NCI-H2171 treated with DMSO at 0.1 percent for 48 hours (cell line): Measurements from ENCODE around the gene TBCB.
"Not testable (repeated sequence)": the region's sequence is repeated elsewhere in the genome, so short reads cannot be mapped to it uniquely, and the experiment has no call there.

Experiments
- DNase-seq: peaks from one replicate; lab custom pipeline; 2025; lab: John Stamatoyannopoulos, UW

The TBCB gene

DNA sequence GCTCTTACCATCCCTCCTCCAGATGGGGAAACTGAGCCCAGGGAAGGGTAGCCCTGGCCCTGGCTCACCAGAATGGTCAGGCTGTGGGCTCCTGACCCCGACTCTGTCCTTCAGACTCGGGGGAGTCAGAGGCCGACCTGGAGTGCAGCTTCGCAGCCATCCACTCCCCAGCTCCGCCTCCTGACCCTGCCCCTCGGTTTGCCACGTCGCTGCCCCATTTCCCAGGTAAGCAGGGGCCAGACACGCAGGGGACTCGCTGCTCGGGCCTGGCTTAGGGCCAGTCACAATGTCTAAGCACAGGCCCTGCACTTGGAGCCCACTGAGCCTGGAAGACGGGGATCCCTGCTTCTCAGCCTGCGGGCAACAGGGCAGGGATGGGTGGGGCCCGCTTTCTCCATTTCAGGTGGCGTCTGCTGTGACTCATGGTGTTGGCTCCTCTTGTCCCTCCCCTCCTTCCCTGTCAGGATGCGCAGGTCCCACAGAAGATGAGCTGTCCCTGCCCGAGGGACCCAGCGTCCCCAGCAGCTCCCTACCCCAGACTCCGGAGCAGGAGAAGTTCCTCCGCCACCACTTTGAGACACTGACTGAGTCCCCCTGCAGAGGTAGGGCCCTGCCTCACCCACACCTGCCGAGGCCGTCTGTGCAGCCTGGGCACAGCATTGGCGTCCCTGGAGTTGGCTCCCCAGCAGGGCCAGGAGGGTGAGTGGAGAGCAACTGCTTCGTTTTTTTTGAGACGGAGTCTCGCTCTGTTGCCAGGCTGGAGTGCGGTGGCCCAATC is 13.5 kb upstream of the TBCB start:
- DNase-seq = no peak

DNA sequence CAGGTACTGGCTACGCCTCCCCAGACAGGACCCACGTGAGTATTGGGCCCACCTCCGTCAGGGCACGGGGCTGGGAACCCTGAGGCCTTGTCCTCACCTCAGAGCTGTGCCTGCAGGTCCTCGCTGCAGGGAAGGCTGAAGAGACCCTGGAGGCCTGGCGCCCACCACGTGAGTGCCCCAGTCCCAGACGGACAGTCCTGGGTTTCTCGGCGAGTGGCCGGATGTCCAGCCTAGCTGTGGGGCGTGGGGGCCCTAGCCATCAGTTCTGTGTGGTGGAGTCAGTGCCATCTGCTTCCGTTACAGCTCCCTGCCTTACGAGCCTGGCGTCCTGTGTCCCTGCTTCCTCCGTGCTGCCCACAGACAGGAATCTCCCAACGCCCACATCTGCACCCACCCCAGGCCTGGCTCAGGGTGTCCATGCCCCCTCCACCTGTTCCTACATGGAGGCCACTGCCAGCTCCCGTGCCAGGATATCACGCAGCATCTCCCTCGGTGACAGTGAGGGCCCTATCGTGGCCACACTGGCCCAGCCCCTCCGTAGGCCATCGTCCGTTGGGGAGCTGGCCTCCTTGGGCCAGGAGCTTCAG is 12.1 kb upstream of the TBCB start:
- DNase-seq = no peak

DNA sequence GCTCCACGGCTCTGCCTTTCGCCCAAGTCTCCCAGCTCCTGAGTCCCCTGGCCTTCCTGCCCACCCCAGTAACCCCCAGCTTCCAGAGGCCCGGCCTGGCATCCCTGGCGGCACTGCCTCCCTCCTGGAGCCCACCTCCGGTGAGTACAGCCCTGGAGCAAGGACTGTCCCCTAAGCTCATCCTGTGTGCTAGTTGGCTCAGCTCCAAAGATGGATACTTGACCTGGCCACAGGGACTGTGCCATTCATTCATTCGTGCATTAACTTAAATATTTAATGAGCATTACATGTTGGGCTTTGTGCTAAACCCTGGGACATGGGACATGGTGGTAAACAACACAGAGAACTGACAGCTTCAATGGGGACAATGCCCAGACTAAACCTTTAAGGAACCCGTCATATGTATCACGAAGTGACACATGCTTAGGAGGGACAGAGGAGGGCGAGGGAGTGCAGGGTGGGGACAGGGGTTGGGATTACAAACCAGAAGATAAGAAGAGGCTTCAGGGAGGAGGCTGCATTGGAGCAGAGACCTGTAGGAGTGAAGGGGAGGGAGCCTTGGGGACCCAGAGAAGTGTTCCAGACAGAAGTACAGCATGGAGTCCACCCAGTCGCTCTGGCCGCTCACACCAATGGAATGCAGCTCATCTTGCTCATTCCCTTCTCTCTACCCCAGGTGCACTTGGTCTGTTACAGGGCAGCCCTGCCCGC is 11.3 kb upstream of the TBCB start:
- DNase-seq = no peak

DNA sequence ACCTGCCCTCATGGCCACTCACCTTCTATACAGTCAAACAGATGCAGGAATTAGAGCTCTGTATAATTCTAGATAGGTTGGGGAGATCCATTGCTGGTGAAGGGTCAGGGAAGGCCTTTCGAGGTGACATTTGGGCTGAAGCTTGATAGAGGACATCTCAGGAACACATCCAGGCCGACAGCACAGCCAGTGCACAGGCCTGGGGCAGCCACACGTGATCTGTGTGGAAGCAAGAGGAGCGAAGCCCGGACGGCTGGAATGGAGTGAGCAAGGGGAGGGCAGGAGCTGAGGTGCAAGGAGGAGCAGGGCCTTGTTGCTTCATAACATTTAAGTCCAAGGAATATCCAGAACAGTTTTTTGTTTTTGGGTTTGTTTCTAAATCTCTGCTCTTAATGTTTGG is 8.8 kb upstream of the TBCB start:
- no peak for DNase-seq

DNA sequence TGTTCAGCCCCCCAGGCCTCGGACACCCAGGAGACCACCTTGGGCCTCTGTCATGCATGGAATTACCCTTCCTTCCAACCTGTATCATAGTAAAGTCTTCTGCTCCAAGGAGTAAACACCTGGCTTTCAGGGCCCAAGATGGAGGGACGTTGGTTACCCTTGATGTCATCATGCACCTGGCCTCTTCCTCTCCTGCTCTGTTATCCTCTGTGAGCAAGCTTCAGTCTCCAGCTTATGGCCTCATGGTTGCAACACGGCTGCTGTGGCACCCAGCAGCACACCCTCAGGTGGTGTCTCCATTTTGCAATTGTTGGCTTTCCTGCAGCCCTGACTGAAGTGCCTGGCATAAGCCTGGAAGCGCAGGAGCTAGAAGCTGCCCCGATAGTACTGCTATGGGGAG is 8.3 kb upstream of the TBCB start:
- no peak for DNase-seq

DNA sequence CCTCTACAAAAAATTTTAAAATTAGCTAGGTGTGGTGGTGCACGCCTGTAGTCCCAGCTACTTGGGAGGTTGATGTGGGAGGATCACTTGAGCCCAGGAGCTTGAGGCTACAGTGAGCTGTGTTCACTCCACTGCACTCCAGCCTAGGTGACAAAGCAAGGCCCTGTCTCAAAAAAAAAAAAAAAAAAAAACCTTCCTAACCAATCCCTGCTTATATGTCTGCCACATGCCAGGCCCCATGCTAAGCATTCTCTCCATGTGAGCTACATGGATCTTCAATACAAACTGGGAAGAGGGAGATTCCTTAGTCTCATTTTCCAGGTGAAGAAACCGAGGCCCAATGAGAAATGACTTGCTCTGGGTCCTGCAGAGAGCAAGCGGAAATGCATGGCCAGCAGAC is 6.6 kb upstream of the TBCB start:
- DNase-seq = no peak

DNA sequence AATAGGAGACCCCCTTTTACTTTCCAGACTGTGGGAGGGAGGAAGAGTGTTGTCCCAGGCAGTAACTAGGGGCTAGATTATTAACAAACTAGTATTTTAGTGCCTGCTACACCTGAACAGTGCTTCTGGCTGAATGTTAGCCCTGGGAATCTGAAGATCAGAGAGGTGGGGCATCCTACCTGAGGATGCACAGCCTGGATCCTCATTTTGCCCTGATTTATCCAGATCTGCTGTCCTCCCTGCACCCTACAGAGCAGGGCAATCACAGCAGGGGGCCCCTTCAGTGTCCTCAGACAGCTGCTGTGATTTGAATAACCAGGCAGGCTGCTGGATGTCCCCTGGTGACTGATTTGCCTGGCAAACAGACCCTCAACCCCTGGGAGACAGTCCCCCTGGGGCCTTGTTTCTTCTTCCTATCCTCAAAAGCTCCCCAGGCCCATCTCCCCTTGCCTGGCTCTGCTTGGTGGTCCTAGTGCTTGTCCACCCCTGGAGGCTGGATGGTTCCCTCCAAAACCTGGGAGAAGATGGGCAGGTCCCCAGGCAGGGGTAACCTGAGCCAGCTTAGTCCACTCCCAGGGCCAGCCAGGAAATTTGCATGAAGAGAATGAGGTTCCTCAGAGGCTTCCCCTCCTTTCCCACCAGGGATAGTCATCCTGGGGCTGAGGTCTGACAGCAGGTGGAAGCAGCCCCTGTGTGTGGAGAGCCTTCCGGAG is 4.6 kb upstream of the TBCB start, which contains the start of gene OVOL3:
TSS of gene OVOL3 (plus strand) at position 657 of the 713 bp plus-strand sequence. CDS start 60 bp downstream, outside the sequence.
- DNase-seq = peak; percentile 26

DNA sequence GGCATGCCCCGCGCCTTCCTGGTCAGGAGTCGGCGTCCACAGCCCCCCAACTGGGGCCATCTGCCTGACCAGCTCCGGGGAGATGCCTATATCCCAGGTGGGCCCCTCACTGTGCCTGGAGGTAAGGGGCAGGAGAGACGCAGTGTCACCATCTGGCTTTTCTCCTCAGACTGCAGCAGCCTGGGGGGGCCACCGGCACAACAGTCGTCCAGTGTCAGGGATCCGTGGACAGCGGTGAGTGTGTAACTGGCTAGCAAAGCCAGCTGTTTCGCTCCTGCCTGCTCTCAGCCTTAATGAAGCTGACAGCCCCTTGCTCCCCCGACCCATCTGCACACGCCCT is 4.1 kb upstream of the TBCB start:
- DNase-seq = no peak

DNA sequence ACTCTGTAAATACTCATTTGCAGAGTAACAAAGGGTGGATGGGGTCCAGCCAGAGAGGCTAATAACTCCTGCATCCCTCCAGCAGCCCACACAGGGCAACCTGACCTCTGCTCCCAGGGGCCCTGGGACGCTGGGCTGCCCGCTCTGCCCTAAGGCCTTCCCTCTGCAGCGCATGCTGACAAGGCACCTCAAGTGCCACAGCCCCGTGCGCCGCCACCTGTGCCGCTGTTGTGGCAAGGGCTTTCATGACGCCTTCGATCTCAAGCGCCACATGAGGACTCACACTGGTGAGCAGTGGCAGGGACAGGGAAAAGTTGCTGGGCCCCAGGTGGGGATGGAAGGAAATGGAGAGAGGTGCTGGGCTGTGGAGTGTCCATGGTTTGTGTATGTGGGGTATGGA is 2.6 kb upstream of the TBCB start:
- no peak for DNase-seq

DNA sequence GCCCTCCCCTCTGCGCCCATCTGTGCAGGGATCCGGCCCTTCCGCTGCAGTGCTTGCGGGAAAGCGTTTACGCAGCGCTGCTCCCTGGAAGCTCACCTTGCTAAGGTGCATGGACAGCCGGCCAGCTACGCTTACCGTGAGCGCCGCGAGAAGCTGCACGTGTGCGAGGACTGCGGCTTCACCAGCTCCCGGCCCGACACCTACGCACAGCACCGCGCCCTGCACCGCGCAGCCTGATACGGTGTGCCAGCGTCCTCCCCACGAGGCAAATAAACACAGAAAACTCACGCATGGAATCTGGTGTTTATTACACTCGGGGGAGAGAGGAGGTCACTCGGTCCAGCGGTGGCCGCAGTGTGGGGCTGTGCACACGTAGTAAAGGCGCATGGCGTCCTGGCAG is 1.8 kb upstream of the TBCB start:
- DNase-seq = no peak

DNA sequence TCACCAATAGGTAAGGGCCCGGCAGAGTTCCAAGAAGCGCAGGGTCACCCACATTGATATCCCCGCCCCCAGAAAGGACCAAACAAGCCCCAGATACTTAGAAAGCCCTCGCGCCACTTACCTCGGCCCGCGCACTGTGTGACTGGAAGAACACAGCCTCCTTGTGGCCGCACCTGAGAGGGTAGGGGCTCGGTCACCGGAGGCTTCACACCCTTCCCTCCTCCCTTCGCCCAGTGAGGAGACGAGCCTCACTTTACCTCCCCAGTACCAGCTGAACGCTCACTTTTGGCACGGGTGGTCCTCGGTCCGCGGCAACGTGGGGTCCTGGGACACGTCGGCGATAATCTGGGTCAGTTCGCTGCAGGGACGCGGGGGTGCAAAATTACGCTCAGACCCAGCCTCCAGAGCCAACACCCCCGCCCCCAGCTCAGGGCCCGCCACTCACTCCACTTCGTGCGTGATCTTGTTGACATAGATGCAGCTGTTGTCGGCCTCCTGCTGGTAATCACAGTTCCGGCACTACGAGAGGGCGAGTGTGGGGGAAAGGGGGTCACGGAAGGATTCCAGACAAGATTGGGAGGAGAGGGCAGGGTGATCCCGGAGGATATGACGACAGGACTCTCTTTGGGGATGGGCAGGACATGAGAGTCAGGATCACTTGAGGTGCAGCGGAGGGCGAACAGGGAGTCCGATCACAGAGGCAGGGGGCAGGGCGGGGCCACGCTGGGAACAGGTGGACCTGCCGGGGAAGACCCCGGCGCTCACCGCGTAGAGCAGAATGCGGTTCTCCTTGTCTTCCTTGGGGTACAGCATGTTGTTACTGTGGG is 1.2 kb upstream of the TBCB start:
- DNase-seq = no peak

DNA sequence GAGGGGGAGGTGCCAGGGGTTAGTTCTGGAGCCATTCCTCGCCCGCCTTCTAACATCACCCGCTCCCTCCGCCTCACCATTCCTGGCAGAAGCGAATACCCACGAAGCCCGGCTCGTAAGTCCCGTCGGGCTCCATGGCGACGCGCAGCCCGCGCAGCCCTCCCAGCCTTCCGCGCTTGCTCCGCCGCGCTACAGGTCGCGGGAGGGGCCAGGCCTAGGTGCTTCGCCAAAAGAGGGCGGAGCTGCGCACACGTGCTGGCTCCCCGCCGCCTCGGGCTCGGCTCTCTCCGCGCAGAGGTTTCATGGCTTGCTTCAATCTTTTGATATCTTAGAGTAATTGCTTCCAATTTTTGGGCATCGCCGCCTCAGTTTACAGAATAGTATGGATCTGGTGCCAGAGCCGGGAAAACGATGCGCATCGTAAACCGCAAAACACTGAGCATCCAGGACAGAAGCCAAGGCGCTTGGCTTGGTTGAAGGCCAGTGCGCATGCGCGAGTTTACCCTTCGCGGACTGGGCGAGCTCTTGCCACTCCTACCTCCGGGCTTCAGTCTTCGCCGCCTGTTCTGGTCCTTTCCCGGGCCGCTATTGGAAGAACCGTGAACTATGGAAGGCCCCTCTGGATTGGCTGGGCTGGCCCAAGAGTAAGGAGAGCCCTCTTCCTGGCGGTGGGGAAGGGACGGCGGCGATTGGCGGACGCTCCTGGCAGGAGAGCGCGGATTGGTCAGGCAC is 381 bp upstream of the TBCB start, which contains the start of gene POLR2I:
TSS of gene POLR2I (minus strand) at position 155 of the 732 bp plus-strand sequence. CDS start at position 136, 19 bp downstream.
- DNase-seq = peak; percentile 100

DNA sequence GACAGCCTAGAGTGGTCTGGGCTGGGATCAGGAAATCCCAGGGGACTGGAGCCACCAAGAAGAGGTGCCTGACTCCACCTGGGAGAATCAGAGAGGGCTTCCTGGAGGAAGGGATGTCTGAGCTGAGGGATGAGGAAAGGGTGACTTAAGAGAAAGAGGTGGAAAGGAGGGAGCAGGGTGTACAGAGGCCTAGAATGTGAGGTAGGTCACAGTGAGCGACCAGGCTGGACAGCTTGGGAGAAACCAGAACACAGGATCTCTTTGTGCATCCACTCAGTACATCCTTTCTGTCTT is 1.0 kb downstream of the TBCB start:
- no peak for DNase-seq

DNA sequence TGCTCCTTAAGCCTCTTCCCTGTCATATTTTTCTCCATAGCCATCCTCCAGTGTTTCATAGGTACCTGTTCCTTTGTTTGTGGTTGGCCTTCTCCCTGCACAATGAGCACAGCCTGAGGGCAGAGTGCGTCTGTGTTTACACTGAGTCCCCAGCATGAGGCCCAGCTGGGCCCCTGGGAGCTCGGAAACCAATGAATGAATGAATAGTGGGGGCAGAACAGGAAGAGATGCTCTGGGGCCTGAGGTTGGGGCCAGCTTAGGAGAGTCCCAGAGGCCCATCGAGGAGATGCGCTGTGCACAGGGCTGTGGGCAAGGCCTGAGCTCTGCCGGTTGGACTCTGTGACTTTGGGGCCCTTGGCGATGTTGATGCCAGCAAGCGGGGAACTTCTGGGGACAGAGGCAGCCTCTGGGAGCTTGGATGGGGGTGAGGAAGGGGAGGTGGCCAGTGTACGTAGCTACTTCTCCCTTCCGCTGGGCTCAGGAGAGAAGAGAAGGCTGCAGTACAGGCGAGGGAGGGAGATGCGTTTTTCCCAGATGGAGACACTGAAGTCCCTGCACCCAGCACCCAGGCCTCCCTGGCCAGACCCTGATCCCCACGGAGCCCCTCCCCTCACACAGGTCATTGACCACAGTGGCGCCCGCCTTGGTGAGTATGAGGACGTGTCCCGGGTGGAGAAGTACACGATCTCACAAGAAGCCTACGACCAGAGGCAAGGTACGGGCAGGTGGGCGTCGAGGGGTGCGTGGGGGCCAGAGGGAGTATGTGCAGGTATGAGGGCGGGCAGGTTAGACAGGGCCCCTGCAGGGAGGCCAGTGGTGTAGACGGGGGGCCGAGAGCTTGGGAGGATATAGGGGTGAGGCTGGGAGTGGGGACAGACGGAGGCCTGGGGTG is 5.1 kb downstream of the TBCB start:
- DNase-seq = no peak

DNA sequence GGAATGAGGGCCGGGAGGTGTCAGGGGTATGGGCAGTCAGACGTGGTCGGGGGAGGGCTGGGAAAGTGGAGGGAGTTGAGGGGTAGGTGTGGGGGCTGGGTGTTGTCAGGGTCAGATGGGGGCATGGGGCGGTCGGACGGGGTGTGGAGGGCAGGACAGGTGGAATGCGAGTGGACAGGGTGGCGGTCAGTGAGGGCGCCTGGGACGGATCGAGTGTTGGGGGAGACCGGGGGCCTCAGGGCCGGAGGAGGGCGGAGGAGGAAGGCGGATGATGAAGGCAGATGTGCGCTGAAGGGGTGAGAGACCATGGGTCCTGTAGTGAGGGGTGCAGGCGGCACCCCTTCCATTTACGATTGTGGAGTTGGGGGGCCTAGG is 5.7 kb downstream of the TBCB start:
- no peak for DNase-seq

DNA sequence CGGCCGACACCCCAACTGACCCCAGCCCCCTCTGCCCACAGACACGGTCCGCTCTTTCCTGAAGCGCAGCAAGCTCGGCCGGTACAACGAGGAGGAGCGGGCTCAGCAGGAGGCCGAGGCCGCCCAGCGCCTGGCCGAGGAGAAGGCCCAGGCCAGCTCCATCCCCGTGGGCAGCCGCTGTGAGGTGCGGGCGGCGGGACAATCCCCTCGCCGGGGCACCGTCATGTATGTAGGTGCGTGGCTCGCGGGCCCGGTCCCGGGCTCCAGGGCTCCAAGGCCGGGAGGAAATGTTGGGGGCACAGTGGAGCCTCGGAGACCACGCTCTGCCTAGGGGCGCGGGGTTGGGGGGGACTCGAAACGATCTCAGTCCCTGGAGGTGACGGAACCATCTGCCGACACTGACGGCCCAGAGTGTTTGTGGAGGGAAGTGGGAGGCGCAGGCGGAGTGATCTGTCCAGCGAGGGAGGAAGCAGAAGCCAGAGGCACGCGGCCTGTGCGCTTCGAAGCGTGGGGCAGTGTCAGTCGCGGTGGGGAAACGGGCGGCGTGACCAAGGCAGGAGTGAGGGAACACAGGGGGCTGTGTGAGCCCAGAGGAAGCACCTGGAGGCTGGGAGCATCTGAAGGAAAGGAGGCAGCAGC is 6.3 kb downstream of the TBCB start:
- no peak for DNase-seq

DNA sequence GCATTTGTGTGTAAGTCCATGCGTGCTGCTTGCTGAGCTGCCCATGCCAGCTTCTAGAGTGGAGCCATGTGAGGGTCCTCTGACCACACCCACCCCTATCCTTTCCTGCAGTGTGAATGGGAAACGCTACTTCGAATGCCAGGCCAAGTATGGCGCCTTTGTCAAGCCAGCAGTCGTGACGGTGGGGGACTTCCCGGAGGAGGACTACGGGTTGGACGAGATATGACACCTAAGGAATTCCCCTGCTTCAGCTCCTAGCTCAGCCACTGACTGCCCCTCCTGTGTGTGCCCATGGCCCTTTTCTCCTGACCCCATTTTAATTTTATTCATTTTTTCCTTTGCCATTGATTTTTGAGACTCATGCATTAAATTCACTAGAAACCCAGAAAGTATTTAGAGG is 10.3 kb downstream of the TBCB start:
- DNase-seq = no peak

DNA sequence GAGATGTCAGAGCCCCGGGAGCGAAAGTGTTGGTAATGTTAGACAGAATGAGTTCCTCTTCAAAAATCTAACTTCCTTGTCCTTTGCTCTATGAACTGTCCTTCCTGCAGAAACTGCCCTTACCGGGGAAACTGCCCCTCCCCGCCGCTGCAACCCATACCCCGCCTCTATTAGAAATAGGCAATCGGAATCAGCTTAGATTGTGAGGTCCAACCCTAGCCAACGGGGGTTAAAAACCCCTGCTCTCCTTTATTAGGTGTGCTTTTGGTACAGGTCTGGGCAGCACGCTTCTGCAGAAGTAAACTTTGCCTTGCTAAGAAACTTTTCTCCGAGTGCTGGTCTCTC is 13.1 kb downstream of the TBCB start:
- DNase-seq = no peak

DNA sequence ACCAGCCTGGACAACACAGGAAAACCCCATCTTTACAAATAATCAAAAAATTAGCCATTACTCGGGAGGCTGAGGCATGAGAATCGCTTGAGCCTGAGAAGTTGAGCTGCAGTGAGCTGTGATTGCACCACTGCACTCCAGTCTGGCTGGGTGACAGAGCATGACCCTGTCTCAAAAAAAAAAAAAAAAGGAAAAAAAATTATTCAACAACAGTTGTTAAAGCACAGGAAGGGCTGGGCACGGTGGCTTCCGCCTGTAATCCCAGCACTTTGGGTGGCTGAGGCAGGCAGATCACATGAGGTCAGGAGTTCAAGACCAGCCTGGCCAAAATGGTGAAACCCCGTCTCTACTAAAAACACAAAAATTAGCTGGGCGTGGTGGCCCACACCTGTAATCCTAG is 16.0 kb downstream of the TBCB start:
- DNase-seq = not testable (repeated sequence)

DNA sequence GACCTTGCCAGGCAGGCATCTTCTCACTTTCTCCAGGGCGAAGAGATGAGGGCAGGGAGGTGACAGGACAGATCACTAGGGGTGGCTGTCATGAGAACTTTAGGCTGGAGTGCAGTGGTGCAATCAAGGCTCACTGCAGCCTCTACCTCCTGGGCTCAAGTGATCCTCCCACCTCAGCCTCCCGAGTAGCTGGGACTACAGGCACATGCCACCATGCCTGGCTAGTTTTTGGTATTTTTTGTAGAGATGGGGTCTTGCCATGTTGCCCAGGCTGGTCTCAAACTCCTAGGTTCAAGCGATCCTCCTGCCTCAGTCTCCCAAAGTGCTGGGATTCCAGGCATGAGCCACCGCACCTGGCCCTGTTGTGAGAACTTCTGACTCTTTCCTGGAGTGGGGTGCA is 19.6 kb downstream of the TBCB start:
- not testable (repeated sequence) for DNase-seq
